HG03103 (cell line): ENCODE measurements around the gene BICDL2.
"Not testable (repeated sequence)": the region's sequence is repeated elsewhere in the genome, so short reads cannot be mapped to it uniquely, and the experiment has no call there.

Experiments used
- ATAC-seq: cut with Tn5 transposase; IDR thresholded peaks from one replicate; pipeline ENCODE4 v1.9.1; 2021; ENCODE audit warnings: low read depth; ENCODE audit not compliant: unreplicated experiment

Gene BICDL2

GRCh38 chr16:3036726-3037315 lies at the start of gene BICDL2:
Gene BICDL2 (minus strand): TSS chr16:3036944. CDS start chr16:3035496, 1,448 bp downstream.
- ATAC-seq: no peak

GRCh38 chr16:3085868-3086595 lies 49.3 kb upstream of the BICDL2 start:
- ATAC-seq: no peak

GRCh38 chr16:3084969-3085670 lies 48.4 kb upstream of the BICDL2 start:
- ATAC-seq: no peak

- no peak for ATAC-seq
Measured at GRCh38 chr16:3084491-3084890, 47.7 kb upstream of the BICDL2 start.

DNA sequence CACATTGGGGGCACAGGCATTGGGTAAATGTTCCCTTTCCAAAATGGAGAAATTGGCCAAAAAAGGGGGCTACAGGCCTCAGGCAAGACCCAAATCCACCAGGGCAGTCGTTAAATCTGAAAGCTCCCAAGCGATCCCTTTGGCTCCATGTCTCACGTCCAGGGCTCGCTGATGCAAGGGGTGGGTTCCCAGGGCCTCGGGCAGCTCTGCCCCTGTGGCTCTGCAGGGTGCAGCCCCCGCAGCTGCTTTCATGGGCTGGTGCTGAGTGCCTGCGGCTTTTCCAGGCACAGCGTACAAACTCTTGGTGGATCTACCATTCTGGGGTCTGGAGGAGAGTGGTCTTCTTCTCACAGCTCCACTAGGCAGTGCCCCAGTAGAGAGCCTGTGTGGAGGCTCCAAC lies 46.7 kb upstream of the BICDL2 start:
- not testable (repeated sequence) for ATAC-seq

- not testable (repeated sequence) for ATAC-seq
Measured at GRCh38 chr16:3081957-3082356, 45.2 kb upstream of the BICDL2 start.

DNA sequence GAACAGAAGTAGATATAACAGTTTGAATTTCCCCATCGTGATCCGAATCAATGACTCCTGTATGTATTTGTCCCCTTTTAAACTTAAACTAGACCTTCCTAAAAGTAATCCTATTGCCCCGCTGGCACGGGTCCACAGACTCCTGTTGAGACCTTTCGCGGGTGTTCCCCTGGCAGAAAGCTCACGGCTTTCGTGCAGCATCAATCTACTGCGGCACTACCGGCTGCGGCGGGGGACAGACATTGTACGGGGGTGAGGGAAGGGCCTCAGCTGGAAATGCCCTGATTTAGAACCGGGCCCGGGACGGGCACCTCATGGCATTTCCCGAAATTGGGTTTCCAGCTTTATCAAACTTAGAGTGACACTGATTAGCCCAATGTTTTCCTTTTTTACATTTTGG lies 43.3 kb upstream of the BICDL2 start:
- no peak for ATAC-seq

DNA sequence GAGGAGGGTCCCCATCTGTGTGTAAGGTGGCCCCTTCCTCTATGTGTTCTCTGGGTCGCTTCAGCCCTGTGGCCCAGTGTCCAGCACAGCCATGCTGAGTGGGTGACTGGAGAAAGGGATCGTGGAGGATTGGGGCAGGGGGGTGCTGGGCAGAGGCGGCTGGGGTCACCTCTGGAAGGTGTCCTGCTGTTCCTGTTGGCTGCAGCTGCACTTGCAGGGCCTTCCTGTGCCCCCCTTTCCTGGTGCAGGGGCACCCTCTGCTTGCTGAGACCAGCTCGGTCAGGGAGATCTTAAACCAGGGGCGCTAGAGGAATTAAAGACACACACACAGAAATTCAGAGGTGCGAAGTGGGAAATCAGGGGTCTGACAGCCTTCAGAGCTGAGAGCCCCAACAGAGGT lies 39.8 kb upstream of the BICDL2 start:
- no peak for ATAC-seq

DNA sequence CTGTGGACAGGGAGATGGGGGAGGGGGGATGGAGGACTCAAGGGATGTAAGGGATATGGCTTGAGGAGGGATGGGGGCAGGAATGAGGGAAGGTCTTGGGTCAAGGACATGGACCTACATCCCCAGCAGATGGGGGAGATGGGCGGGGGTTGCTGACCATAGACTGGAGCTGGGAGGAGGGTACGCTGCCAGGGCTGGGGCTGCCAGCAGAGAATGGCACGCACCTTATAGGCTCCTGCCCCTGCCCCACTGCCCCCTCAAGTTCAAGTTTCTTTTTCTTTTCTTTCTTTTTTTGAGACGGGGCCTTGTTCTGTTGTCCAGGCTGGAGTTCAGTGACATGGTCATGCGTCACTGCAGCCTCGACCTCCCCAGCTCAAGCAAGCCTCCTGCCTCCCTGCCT lies 39.2 kb upstream of the BICDL2 start:
- not testable (repeated sequence) for ATAC-seq

DNA sequence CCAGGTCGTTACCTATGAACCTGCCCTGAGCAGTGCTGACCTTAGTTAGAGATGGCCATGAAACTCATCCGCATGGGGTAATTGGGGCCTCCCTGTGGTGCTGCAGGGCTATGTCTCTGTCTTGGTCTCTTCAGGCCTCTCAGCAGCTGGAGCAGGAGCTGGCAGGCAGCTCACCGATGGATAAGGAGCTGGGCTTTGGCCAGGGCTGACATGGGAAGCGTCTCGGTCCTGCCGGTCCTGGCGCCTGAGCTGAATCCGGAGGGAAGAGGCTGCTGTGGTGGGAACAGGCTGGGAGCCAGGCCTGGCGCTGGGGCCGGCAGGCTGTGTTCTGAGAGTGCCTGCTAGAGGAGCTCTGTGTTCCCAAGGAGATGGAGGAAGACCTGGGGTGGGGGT lies 38.8 kb upstream of the BICDL2 start:
- ATAC-seq: no peak

DNA sequence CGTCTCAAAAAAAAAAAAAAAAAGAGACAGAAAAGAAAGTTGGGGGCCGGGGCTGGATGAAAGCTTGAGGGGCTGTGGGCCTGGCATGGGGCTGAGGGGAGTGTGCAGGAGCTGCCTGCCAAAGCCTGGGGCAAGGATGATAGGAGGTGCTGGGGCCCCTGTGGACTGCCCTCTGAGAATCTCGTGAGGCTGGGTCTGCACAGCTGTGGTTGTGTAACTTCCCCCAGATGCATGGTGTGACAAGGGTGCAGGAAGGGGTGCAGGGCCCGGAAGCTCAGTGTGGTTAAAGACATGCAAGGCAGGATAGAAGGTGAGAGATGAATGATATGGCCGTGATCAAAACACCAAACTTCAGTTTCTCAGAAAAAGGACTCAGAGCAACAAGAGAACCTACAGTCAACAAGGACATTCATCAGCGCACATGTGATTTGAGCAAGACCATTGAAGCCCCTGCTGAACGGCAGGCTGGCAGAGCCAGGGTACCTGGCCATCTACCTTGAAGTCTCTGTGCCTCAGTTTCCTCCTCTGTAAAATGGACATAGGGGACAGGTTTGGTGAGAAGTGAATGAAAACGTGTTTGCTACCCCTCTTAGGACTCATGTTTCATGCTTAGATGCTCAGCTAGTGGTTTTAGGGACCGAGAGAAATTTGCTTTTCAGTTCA lies 38.2 kb upstream of the BICDL2 start:
- no peak for ATAC-seq

GRCh38 chr16:3073448-3073847 lies 36.7 kb upstream of the BICDL2 start:
- ATAC-seq: no peak

DNA sequence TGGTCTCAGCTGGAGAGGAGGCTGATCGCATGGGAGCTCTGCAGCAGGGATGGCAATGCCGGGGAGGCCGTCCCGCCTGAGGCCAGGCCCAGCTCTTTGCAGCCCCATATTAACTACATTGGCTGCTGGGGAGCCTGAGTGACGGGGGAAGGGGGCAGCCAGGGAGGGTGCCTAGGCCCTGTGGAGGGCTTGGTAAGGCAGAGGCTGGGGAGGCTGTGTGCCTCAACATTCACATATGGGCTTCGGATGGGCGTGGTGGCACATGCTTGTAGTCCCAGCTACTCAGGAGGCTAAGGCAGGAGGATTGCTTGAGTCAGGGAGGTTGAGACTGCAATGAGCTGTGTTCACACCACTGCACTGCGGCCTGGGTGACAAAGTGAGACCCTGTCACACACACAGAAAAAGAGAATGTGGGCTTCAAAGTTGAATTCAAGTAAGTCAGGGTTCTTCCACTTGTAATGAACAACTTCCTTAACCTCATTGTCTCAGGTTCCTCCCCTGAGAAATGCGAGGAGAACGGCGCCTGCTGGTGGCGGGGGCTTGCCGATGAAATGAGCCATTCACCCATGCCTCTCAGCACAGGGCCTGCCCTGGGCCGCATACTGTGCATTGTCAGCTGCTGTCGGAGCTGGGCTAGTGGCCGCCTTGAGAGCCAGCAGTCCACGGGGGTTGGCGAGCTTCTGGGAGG lies 36.0 kb upstream of the BICDL2 start:
- not testable (repeated sequence) for ATAC-seq

DNA sequence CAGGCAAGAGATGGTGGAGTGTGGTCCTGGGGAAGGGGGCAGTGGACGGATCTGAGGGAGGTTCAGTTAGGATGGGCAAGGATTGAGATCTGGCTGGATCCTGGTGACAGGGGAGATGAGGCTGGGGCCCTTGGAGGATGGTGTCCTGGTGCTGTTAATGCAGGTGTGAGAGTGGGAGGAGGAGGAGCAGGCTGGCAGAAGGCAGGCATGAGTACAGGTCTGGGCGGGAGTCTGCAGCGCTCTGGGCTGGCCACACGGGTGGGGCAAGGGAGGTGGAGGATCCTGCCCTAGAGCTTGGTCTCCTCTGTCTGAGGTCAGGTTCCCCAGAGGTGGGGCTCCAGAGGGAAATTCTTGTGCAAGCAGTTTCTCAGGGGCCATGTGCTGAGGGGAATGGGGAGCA lies 35.4 kb upstream of the BICDL2 start:
- not testable (repeated sequence) for ATAC-seq

DNA sequence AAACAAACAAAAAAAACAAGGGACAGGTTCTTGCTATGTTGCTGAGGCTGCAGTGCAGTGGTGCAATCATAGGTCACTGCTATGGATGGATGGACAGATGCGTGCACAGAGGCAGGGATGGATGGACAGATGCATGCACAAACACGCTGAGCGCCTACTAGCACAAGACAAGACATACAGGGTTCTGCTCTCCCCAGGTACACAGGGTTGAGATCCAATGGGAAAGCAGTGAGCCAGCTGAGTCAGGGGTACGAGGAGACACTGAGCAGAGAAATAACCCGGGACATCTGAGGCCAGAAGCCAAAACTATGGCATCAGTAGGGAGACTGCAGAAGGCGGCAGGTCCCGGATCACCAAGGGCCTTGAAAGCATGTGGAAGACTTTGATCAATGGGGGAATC lies 34.9 kb upstream of the BICDL2 start:
- no peak for ATAC-seq

DNA sequence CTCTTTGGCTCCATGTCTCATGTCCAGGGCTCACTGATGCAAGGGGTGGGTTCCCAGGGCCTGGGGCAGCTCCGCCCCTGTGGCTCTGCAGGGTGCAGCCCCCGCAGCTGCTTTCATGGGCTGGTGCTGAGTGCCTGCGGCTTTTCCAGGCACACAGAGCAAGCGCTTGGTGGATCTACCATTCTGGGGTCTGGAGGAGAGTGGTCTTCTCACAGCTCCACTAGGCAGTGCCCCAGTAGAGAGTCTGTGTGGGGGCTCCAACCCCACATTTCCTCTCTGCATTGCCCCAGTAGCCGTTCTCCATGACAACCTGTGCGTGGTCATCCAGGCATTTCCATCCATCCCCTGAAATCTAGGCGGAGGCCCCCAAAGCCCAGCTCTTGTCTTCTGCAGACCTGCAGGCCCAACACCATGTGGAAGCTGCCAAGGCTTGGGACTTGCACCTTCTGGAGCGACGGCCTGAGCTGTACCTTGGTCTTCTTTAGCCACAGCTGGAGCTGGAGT lies 33.9 kb upstream of the BICDL2 start:
- ATAC-seq: no peak

DNA sequence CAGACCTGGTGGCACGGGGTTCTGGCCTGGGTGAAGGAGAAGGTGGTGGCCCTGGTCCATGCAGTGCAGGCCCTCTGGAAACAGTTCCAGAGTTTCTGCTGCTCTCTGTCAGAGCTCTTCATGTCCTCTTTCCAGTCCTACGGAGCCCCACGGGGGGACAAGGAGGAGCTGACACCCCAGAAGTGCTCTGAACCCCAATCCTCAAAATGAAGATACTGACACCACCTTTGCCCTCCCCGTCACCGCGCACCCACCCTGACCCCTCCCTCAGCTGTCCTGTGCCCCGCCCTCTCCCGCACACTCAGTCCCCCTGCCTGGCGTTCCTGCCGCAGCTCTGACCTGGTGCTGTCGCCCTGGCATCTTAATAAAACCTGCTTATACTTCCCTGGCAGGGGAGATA lies 32.4 kb upstream of the BICDL2 start:
- ATAC-seq: not testable (repeated sequence)

DNA sequence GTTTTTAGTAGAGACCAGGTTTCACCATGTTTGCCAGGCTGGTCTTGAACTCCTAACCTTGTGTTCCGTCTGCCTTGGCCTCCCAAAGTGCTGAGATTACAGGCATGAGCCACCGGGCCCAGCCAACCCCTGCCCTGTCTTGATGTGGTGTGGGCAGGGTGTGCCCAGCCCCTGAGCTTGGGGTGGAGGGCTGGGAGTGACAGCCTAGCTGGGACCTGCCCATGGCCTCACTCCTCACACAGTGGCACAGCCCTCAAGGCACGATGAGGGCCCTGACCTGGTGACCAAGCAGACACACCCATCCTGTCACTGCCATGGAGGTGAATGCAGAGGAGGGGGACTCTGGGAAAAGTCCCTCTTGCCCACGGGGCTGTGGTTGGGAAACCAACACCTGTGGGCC lies 31.7 kb upstream of the BICDL2 start:
- no peak for ATAC-seq

- no peak for ATAC-seq
Measured at GRCh38 chr16:3066440-3066748, 29.6 kb upstream of the BICDL2 start.

DNA sequence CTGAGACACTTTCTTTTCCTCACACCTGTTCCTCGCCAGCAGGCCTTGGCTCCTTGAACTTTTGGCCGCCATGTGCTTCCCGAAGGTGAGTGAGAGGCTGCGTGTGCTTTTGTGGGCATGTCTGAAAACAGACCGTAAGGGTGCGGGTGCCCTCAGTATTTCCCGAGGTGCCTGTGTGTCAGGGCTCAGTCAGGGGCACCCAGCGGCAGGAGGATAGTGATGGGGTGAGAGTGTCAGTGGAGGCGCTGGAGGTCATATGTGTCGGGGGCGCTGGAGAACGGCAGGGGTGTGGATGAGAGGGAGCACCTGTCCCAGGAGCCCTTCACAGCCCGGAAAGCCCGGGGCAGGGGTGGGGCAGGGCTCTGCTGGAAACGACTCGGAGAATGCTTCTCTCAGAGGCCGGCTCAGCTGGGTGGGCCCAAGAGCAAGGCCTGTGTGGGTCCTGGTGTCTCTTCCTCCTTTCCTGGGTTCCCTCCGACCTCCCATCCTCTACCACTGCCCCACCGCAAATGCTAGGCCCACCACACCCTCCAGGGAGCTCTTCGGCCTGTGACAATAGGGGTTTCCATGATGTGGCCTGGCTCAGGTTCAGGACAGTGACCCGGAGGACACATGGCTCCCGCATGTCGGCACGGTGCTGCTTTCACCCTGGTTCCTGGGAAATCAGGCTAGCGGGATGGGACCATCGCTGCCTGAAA lies 29.1 kb upstream of the BICDL2 start:
- ATAC-seq: no peak
